ENCODE results near the gene PTPRM. TPM values are rescaled to one million over a fixed set of nuclear protein-coding genes. Genes with fewer than 3 reads are reported as not detected.

PTPRM gene
- total and polyA plus RNA-seq, 3 donors from 2014 or later: 76.4 to 101 (median 94.6) TPM

DNA sequence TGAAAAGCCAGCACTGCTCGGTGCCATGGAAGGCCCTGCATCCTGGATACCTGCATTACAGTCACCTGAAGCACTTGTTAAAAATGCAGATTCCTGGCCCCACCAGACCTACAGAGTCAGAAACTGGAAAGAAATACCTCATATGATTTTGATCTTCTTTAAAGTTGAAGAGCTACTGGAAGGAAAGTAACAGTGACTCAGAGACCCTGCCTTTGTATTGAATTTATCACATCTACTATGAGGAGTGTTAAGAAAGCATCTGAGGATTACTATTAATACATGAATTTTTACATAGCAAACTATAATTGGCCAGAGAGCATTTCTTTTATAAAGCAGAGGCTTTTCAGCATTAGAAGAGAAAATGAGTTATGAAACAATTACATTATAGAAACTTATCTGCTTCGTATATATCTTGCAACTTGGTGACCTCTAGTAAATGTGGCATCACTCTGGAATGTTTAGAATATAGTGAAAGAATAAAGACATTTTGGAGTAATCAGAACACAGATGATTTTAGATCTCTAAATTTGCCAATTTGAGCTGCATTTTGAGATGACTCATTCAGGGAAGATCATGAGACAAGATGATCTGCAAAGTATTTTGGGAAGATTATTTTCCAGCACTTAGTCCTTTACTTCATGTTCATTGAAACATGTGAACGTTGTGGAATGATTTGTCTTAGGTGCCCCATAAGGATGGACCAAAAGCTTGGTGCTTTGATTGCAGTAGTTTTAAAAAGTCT lies 12.2 kb downstream of the PTPRM start:
- no peak overlapping the region for H3K4me3 ChIP-seq
- TF ChIP-seq, protein P1, sequence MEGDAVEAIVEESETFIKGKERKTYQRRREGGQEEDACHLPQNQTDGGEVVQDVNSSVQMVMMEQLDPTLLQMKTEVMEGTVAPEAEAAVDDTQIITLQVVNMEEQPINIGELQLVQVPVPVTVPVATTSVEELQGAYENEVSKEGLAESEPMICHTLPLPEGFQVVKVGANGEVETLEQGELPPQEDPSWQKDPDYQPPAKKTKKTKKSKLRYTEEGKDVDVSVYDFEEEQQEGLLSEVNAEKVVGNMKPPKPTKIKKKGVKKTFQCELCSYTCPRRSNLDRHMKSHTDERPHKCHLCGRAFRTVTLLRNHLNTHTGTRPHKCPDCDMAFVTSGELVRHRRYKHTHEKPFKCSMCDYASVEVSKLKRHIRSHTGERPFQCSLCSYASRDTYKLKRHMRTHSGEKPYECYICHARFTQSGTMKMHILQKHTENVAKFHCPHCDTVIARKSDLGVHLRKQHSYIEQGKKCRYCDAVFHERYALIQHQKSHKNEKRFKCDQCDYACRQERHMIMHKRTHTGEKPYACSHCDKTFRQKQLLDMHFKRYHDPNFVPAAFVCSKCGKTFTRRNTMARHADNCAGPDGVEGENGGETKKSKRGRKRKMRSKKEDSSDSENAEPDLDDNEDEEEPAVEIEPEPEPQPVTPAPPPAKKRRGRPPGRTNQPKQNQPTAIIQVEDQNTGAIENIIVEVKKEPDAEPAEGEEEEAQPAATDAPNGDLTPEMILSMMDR (IDR thresholded peaks at IDR 0.05): no peak
- TF ChIP-seq POLR2A (IDR thresholded peaks at IDR 0.05): no peak
- 84 to 87% methylated on average over 3 of the region's 3 CpGs for WGBS, 2 donors
- no peaks in the 10 kb centered on the region for H3K4me1 ChIP-seq
- no peaks in the 10 kb centered on the region for H3K36me3 ChIP-seq (ENCODE audit: low read depth, missing control alignments)
- no peak overlapping the region for H3K27ac ChIP-seq
- H3K27me3 ChIP-seq: no peaks in the 10 kb centered on the region
- intact Hi-C loops (cut with DNase I; ENCODE audit: low total_unique reads): no loop called here
- no peaks in the 10 kb centered on the region for H3K9me3 ChIP-seq
- no peak for DNase-seq

DNA sequence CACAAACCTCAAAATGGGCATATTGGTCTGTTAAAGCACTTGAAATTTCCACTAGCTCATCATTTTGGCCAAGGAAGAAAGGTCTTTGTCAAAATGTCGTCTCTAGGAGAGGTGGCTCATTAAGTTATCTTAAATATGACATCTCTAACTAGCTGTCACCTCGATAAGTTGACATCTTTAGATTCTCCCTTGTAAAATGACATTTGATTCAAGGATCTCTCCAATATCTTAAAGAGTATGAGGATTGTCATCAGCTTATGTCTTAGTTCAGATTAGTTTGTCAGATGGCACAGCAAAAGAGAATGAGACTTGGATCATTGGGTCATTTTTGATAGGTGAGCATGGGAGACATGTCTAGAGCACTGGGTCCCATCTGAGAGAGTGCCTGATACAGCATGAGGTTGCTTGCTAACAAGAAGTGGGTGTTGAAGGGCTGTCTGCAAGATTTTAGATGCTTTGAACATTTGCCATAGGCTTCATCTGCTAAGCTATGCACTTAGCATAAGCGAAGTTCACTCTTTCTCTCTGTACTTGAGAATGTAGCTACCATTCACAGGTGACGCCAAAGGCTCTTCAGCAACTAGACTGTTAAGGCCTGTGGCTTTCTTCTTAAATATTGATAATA lies 12.9 kb downstream of the PTPRM start:
- WGBS, 2 donors: 93 to 96% methylated on average over 4 of the region's 4 CpGs
- no peaks in the 10 kb centered on the region for H3K4me1 ChIP-seq
- intact Hi-C loops (cut with DNase I; ENCODE audit: low total_unique reads): no loop called here
- H3K27me3 ChIP-seq: no peaks in the 10 kb centered on the region
- H3K27ac ChIP-seq: no peak overlapping the region
- H3K4me3 ChIP-seq: no peak overlapping the region
- H3K9me3 ChIP-seq: no peaks in the 10 kb centered on the region
- DNase-seq: no peak
- TF ChIP-seq, protein P1 (IDR thresholded peaks at IDR 0.05): no peak
- TF ChIP-seq POLR2A (IDR thresholded peaks at IDR 0.05): no peak
- H3K36me3 ChIP-seq (ENCODE audit: low read depth, missing control alignments): no peaks in the 10 kb centered on the region

- intact Hi-C loops (cut with DNase I; ENCODE audit: low total_unique reads): no loop called here
- no peak overlapping the region for H3K4me3 ChIP-seq
- no peak for DNase-seq
- no peaks in the 10 kb centered on the region for H3K9me3 ChIP-seq
- no peaks in the 10 kb centered on the region for H3K27me3 ChIP-seq
- no peak overlapping the region for H3K27ac ChIP-seq
- WGBS, 2 donors: 54 to 59% methylated on average over 7 of the region's 7 CpGs
- no peaks in the 10 kb centered on the region for H3K36me3 ChIP-seq (ENCODE audit: low read depth, missing control alignments)
- no peak for TF ChIP-seq POLR2A (IDR thresholded peaks at IDR 0.05)
- TF ChIP-seq, protein P1 (IDR thresholded peaks at IDR 0.05): no peak
- no peaks in the 10 kb centered on the region for H3K4me1 ChIP-seq
Measured at GRCh38 chr18:7584646-7585275, 17.6 kb downstream of the PTPRM start.

- no peak for DNase-seq
- no peak overlapping the region for H3K4me3 ChIP-seq
- H3K36me3 ChIP-seq (ENCODE audit: low read depth, missing control alignments): no peaks in the 10 kb centered on the region
- no peaks in the 10 kb centered on the region for H3K4me1 ChIP-seq
- no peaks in the 10 kb centered on the region for H3K27me3 ChIP-seq
- no peak overlapping the region for H3K27ac ChIP-seq
- H3K9me3 ChIP-seq: no peaks in the 10 kb centered on the region
- TF ChIP-seq POLR2A (IDR thresholded peaks at IDR 0.05): no peak
- TF ChIP-seq, protein P1 (IDR thresholded peaks at IDR 0.05): no peak
- WGBS, 2 donors: 52 to 54% methylated on average over 4 of the region's 4 CpGs
- intact Hi-C loops (cut with DNase I; ENCODE audit: low total_unique reads): no loop called here
Measured at GRCh38 chr18:7585276-7585670, 18.2 kb downstream of the PTPRM start.
